Measurements from ENCODE around the gene TMEM52. TPM values are rescaled to one million over a fixed set of nuclear protein-coding genes. Genes with fewer than 3 reads are reported as not detected.

TMEM52 gene
- total and polyA plus RNA-seq, 2 of the 13 experiments (the other 11 are each of a cell fraction or from before 2014, with no cell fraction given), result 13.2 to 18.7 TPM

DNA sequence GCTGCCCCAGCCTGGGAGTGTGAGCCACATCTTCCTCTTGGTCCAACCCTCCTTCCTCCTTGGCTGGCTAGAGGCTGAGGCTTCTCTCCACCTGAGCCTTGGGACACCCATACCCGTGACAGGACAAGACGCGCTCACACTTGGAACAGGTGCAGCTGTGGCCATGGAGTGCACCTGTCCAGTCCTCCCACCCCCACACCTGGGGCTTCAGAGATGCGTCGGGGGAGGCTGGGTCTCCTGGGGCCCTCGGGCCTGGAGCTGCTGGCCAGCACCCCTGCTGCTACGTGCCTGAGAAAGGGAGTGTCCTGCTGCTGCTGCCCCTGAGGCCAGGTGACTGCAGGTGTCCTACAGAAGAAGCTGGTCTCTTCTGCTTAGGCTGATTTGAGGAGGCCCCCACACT is 37.0 kb upstream of the TMEM52 start (continued):
- TF ChIP-seq, protein P1, sequence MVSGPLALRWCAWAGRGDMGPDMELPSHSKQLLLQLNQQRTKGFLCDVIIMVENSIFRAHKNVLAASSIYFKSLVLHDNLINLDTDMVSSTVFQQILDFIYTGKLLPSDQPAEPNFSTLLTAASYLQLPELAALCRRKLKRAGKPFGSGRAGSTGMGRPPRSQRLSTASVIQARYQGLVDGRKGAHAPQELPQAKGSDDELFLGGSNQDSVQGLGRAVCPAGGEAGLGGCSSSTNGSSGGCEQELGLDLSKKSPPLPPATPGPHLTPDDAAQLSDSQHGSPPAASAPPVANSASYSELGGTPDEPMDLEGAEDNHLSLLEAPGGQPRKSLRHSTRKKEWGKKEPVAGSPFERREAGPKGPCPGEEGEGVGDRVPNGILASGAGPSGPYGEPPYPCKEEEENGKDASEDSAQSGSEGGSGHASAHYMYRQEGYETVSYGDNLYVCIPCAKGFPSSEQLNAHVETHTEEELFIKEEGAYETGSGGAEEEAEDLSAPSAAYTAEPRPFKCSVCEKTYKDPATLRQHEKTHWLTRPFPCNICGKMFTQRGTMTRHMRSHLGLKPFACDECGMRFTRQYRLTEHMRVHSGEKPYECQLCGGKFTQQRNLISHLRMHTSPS (CRISPR knock-in tag; IDR thresholded peaks at IDR 0.05; ENCODE audit: low read depth), result 0 out of 2 replicates have a peak, but pooled peaks have one; percentile 1

DNA sequence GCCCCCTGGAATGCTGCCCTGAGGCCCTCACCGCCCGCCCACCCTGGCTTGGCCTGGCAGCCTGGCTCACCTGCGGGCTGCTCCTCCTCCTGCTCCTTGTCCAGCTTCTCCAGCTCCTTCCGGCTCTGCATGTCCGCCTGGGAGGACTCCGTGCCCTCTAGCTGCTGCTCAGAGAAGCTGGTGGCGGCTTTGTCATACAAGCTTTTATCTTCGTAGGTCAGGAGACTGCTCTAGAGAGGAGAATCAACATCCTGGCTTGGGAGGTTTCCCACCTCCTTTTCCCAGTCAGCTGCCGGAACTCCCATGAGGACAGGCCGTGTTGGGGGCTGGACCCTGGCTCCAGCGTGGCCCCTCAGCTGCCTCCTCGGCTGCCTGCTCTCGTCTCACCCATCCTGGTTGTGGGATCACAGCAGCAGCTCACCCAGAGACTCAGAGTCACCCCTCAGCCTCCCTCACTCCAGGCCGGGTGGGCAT is 36.6 kb upstream of the TMEM52 start:
- no TSS peak for BruUV-seq (replicated peaks)
- DNase-seq (ENCODE audit: low spot score) (peak; percentile 58), FAIRE-seq (no peak), ATAC-seq (peak; percentile 21; the same call in 2 of the 3 replicates)
- Histone ChIP-seq H3K9me3 (ENCODE audit: low read length) (no peaks in the 10 kb centered on the region), H3K27ac (ENCODE audit: extremely low read length, insufficient read depth, low read length) (no peak overlapping the region), H4K20me1 (ENCODE audit: insufficient read depth, low read length) (no peaks in the 10 kb centered on the region), H3K9ac (ENCODE audit: insufficient read depth, low read depth, low read length) (no peak overlapping the region), H2AFZ (ENCODE audit: low read length) (no peak overlapping the region), H3K27me3 (ENCODE audit: control insufficient read depth in 1 of 2, insufficient read depth in 2 of 2, low read length in 2 of 2) (peaks cover 0 to 24% of the 10 kb centered on the region in 2 experiments; a peak in 3 of 5 replicates), H3K36me3 (replicated peaks in 1 of 2; ENCODE audit: control insufficient read depth in 1 of 2, insufficient read depth in 2 of 2, low read length in 2 of 2) (no peaks in the 10 kb centered on the region), H3K4me2 (ENCODE audit: low read depth, low read length) (peak overlapping the region; percentile 56), H3K4me1 (ENCODE audit: insufficient read depth, low read length) (peaks cover 66% of the 10 kb centered on the region), H3K79me2 (ENCODE audit: insufficient read depth, low read length) (no peaks in the 10 kb centered on the region), H3K4me3 (replicated peaks in 1 of 3; ENCODE audit: insufficient read depth in 1 of 3, low read depth in 2 of 3, low read length in 3 of 3) (peak overlapping the region in 1 of 3 experiments; percentile 17; a peak in 1 of 6 replicates)
- intact Hi-C loops (cut with micrococcal nuclease; ENCODE audit: unreplicated experiment), result no loop called here
- in situ Hi-C loops (cut with HindIII; ENCODE audit: extremely low pct_ligation_motif_present, low pct_unique_long_range_greater_than_20kb), result no loop called here
- POLR2A ChIA-PET, result interaction anchor here (1.4 to 4.3 kb wide), 2 partner anchors 8 to 12 kb away, joined by 5 to 18 read pairs; no protein-coding TSS in a partner anchor
- WGBS (ENCODE audit: low lambda C conversion rate), result 21% methylated on average over 10 of the region's 14 CpGs
- CTCF ChIA-PET (ENCODE audit: low intra/inter-chr PET ratio, low total read pairs), result no interaction called here
- TF ChIP-seq SOX6 (IDR thresholded peaks at IDR 0.05) (no peak), SOX6 (CRISPR knock-in tag; IDR thresholded peaks at IDR 0.05) (no peak), ZSCAN12 (CRISPR knock-in tag; IDR thresholded peaks at IDR 0.05) (no peak), CENPX (CRISPR knock-in tag; IDR thresholded peaks at IDR 0.05) (no peak), GFI1 (CRISPR knock-in tag; IDR thresholded peaks at IDR 0.05; ENCODE audit: borderline replicate concordance) (no peak), ZNF207 (IDR thresholded peaks at IDR 0.05; ENCODE audit: borderline replicate concordance) (no peak), AHR (CRISPR knock-in tag; IDR thresholded peaks at IDR 0.05) (no peak), SETDB1 (CRISPR knock-in tag; IDR thresholded peaks at IDR 0.05; ENCODE audit: borderline replicate concordance) (no peak), ZNF746 (CRISPR knock-in tag; IDR thresholded peaks at IDR 0.05) (no peak), ZNF17 (CRISPR knock-in tag; IDR thresholded peaks at IDR 0.05) (peak; percentile 91; the same call in 1 of the 2 replicates)
- TF ChIP-seq, protein P2, sequence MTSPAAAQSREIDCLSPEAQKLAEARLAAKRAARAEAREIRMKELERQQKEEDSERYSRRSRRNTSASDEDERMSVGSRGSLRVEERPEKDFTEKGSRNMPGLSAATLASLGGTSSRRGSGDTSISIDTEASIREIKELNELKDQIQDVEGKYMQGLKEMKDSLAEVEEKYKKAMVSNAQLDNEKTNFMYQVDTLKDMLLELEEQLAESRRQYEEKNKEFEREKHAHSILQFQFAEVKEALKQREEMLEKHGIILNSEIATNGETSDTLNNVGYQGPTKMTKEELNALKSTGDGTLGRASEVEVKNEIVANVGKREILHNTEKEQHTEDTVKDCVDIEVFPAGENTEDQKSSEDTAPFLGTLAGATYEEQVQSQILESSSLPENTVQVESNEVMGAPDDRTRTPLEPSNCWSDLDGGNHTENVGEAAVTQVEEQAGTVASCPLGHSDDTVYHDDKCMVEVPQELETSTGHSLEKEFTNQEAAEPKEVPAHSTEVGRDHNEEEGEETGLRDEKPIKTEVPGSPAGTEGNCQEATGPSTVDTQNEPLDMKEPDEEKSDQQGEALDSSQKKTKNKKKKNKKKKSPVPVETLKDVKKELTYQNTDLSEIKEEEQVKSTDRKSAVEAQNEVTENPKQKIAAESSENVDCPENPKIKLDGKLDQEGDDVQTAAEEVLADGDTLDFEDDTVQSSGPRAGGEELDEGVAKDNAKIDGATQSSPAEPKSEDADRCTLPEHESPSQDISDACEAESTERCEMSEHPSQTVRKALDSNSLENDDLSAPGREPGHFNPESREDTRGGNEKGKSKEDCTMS (CRISPR knock-in tag; conservative IDR thresholded peaks at IDR 0.05), result no peak
- TF ChIP-seq, protein P3, sequence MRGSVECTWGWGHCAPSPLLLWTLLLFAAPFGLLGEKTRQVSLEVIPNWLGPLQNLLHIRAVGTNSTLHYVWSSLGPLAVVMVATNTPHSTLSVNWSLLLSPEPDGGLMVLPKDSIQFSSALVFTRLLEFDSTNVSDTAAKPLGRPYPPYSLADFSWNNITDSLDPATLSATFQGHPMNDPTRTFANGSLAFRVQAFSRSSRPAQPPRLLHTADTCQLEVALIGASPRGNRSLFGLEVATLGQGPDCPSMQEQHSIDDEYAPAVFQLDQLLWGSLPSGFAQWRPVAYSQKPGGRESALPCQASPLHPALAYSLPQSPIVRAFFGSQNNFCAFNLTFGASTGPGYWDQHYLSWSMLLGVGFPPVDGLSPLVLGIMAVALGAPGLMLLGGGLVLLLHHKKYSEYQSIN (CRISPR knock-in tag; IDR thresholded peaks at IDR 0.05; ENCODE audit: borderline replicate concordance), result no peak
- TF ChIP-seq, protein P4, sequence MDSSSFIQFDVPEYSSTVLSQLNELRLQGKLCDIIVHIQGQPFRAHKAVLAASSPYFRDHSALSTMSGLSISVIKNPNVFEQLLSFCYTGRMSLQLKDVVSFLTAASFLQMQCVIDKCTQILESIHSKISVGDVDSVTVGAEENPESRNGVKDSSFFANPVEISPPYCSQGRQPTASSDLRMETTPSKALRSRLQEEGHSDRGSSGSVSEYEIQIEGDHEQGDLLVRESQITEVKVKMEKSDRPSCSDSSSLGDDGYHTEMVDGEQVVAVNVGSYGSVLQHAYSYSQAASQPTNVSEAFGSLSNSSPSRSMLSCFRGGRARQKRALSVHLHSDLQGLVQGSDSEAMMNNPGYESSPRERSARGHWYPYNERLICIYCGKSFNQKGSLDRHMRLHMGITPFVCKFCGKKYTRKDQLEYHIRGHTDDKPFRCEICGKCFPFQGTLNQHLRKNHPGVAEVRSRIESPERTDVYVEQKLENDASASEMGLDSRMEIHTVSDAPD (CRISPR knock-in tag; IDR thresholded peaks at IDR 0.05), result no peak
- TF ChIP-seq, protein P5, sequence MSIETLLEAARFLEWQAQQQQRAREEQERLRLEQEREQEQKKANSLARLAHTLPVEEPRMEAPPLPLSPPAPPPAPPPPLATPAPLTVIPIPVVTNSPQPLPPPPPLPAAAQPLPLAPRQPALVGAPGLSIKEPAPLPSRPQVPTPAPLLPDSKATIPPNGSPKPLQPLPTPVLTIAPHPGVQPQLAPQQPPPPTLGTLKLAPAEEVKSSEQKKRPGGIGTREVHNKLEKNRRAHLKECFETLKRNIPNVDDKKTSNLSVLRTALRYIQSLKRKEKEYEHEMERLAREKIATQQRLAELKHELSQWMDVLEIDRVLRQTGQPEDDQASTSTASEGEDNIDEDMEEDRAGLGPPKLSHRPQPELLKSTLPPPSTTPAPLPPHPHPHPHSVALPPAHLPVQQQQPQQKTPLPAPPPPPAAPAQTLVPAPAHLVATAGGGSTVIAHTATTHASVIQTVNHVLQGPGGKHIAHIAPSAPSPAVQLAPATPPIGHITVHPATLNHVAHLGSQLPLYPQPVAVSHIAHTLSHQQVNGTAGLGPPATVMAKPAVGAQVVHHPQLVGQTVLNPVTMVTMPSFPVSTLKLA (IDR thresholded peaks at IDR 0.05), result no peak
